Heart left ventricle (tissue), 16 donors: Measurements from ENCODE around the gene DHRS1. TPM values are rescaled to one million over a fixed set of nuclear protein-coding genes. Genes with fewer than 3 reads are reported as not detected.

Experiments
- ATAC-seq, 4 donors: fragments of 200-7000 bp; cut with Tn5 transposase; one replicate each; pipeline ENCODE4 v1.9.1; 2020 to 2022; ENCODE audit warnings: moderate library complexity in 4 of 4, mild to moderate bottlenecking in 3 of 4, moderate number of reproducible peaks in 1 of 4
- DNase-seq, 5 donors: peaks; one replicate each; pipeline ENCODE4 v3.0.0-alpha.2; 2020
- H3K27ac ChIP-seq, 12 donors: fragments of 200-600 bp; sonication (generic) in 4 of 12; one replicate each; pipeline versions ENCODE4 v1.5.0 to v1.8.0; 2016 to 2022; ENCODE audit warnings: mild to moderate bottlenecking in 2 of 12
- H3K27me3 ChIP-seq, 9 donors: fragments of 200-600 bp; sonication (generic) in 2 of 9; one replicate each; pipeline versions ENCODE4 v1.5.1 to v1.8.0; 2016 to 2022; ENCODE audit warnings: mild to moderate bottlenecking in 3 of 9
- H3K36me3 ChIP-seq, 9 donors: fragments of 200-600 bp; sonication (generic) in 2 of 9; one replicate each; pipeline versions ENCODE4 v1.5.0 to v1.8.0; 2018 to 2022; ENCODE audit warnings: mild to moderate bottlenecking in 2 of 9
- H3K4me1 ChIP-seq, 12 donors: fragments of 200-600 bp; sonication (generic) in 4 of 12; one replicate each; pipeline versions ENCODE4 v1.5.0 to v1.8.0; 2016 to 2022; ENCODE audit warnings: mild to moderate bottlenecking in 3 of 12
- H3K4me3 ChIP-seq, 12 donors: fragments of 200-600 bp; sonication (generic) in 4 of 12; one replicate each; pipeline versions ENCODE4 v1.5.0 to v1.8.0; 2017 to 2022; ENCODE audit warnings: mild to moderate bottlenecking in 9 of 12, moderate library complexity in 4 of 12
- H3K9me3 ChIP-seq, 12 donors: fragments of 200-600 bp; sonication (generic) in 4 of 12; one replicate each; pipeline versions ENCODE4 v1.5.0 to v1.8.0; 2016 to 2022; ENCODE audit warnings: mild to moderate bottlenecking in 1 of 12
- CTCF ChIP-seq, 12 donors: fragments of 200-600 bp; sonication (generic) in 4 of 12; IDR thresholded peaks; one replicate each; pipeline versions ENCODE4 v1.5.0 to v1.8.0; 2018 to 2022; ENCODE audit warnings: antibody characterized with exemption in 12 of 12, mild to moderate bottlenecking in 5 of 12
- POLR2A ChIP-seq, 2 donors: fragments of 450-650 bp; IDR thresholded peaks; one replicate each; pipeline ENCODE4 v1.6.1; 2017; ENCODE audit warnings: antibody characterized with exemption in 2 of 2, mild to moderate bottlenecking in 2 of 2, moderate library complexity in 2 of 2
- WGBS, 4 donors: extraction: QIAGEN DNeasy Blood & Tissue Kit in 2 of 4; methylation state at CpG; one replicate each; pipeline versions ENCODE4 v1.1.5 to v1.1.7; 2013 to 2018; 5-methylcytosine and 5-hydroxymethylcytosine counted together
- intact Hi-C, 10 donors: fragments of 100-400 bp; cut with DNase I; formaldehyde crosslinking; loops; one replicate each; pipeline versions ENCODE4 v1.11.1 to v1.14.2; 2022
- polyA plus RNA-seq, 2 donors: library from polyadenylated mRNA; stranded (reverse); fragments of 200-250 nt; gene quantifications; one replicate each; pipeline ENCODE4 v1.2.3, GENCODE V29; 2013
- total RNA-seq, 9 donors: library from RNA; depleted of rRNA in 2 of 9; stranded (reverse); fragments of >200 nt in 2 of 9; fragmentation: NEBNext Ultra II Directional in 3 of 9; extraction: Animal tissue kit (Norgen Biotek cat#: 25700) in 3 of 9; gene quantifications; one replicate each; pipeline versions ENCODE4 v1.1.0 to v1.2.4, GENCODE V29; 2016 to 2023
- donor health status: ischemic (EF 13 %, LVEDD 7.1; RV severe dilation, severe dysfunction).
- donor health status: healthy with polysubstance abuse.
- donor health status: DM: no; HTN: yes; CAD: no.
- donor health status: DM: no; HTN: no; CAD: no.
- donor health status: ischemic (EF 25% LVEDD 6.9; RV normal size, moderate dysfunction).
- donor health status: ischemic (EF 25% LVEDD 5.7; RV mildly dilated, moderate dysfunction).
- donor health status: healthy.
- donor health status: DM: yes; HTN: yes; CAD: no.
- donor health status: ischemic (EF 35%, LVEDD 5.7; RV mildly dilated, moderate dysfunction).
- donor health status: nonischemic (EF 11% LVEDD 7.7; RV severe dilation, severe dysfunction).
- donor health status: DM: yes; HTN: yes; CAD: no.
- donor health status: PGD.
- donor health status: ischemic (EF 29% LVEDD 5.4; RV normal size, mild dysfunction).
- donor health status: nonischemic (EF 23%, LVEDD 6.1; RV moderate dilation, normal function).

Gene DHRS1
- total and polyA plus RNA-seq, 11 donors = 5.5 to 18.1 (median 10.7) TPM

DNA sequence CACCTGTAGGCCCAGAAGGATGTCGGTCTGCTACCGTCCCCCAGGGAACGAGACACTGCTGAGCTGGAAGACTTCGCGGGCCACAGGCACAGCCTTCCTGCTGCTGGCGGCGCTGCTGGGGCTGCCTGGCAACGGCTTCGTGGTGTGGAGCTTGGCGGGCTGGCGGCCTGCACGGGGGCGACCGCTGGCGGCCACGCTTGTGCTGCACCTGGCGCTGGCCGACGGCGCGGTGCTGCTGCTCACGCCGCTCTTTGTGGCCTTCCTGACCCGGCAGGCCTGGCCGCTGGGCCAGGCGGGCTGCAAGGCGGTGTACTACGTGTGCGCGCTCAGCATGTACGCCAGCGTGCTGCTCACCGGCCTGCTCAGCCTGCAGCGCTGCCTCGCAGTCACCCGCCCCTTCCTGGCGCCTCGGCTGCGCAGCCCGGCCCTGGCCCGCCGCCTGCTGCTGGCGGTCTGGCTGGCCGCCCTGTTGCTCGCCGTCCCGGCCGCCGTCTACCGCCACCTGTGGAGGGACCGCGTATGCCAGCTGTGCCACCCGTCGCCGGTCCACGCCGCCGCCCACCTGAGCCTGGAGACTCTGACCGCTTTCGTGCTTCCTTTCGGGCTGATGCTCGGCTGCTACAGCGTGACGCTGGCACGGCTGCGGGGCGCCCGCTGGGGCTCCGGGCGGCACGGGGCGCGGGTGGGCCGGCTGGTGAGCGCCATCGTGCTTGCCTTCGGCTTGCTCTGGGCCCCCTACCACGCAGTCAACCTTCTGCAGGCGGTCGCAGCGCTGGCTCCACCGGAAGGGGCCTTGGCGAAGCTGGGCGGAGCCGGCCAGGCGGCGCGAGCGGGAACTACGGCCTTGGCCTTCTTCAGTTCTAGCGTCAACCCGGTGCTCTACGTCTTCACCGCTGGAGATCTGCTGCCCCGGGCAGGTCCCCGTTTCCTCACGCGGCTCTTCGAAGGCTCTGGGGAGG lies 11.3 kb upstream of the DHRS1 start, which contains the start of gene LTB4R:
Gene LTB4R, plus strand, starts transcription at position 857 of the 959 bp plus-strand sequence. CDS start 4,150 bp downstream, outside the sequence.
- Histone ChIP-seq H3K36me3 (peaks cover 0 to 20% (median 14%) of the 10 kb centered on the region in 9 donors), H3K27ac (peak within 1 kb of the TSS; percentile 74 to 92 (median 88)), H3K4me1 (peaks cover 11 to 83% (median 48%) of the 10 kb centered on the region in 12 donors), H3K27me3 (peaks cover 0 to 3% (median 0%) of the 10 kb centered on the region in 9 donors), H3K4me3 (peak within 1 kb of the TSS; percentile 25 to 81 (median 63)), H3K9me3 (no peaks in the 10 kb centered on the region)
- TF ChIP-seq POLR2A (IDR thresholded peaks at IDR 0.05) (peak in 1 of 2 donors; percentile 44), CTCF (IDR thresholded peaks at IDR 0.05) (peak; percentile 10 to 63 (median 46))
- ATAC-seq (peak; percentile 62 to 87 (median 82)), DNase-seq (peak; percentile 78 to 91 (median 85))
- WGBS, 4 donors = 5 to 28% (median 10%) methylated on average over 31 to 99 of the region's 99 CpGs
- intact Hi-C loops = loop anchor here in 1 of 10 donors (5.0 kb wide), 1 partner anchor 126 kb away; no protein-coding TSS in a partner anchor

DNA sequence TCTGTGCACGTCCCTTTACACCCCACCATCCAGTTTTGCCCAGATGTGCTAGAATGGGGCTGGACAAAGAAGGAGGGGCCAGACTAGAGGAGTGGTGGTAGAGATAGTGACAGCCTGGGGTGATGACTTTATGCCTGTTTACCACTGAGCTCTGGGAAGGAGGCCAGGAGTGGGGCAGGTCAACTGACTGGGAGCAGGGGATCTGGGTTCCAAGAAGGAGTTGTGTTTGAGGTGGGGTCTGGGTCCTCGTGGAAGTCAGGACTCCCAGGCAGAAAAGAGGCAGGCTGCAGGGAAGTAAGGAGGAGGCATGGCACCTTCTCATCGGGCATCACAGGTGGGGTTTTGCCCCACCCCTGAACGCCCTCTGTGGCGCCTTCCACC lies 10.7 kb upstream of the DHRS1 start:
- peaks cover 0 to 27% (median 21%) of the 10 kb centered on the region in 9 donors for H3K36me3 ChIP-seq
- 30 to 35% (median 32%) methylated on average over 4 to 5 of the region's 5 CpGs for WGBS, 4 donors
- peaks cover 9 to 77% (median 45%) of the 10 kb centered on the region in 12 donors for H3K4me1 ChIP-seq
- intact Hi-C loops = loop anchor here in 1 of 10 donors (5.0 kb wide), 1 partner anchor 127 kb away; no protein-coding TSS in a partner anchor
- no peaks in the 10 kb centered on the region for H3K27me3 ChIP-seq
- DNase-seq (no peak), ATAC-seq (no peak)
- H3K4me3 ChIP-seq = peak overlapping the region; percentile 25 to 81 (median 63)
- peak overlapping the region; percentile 74 to 92 (median 88) for H3K27ac ChIP-seq
- TF ChIP-seq CTCF (IDR thresholded peaks at IDR 0.05) (no peak), POLR2A (IDR thresholded peaks at IDR 0.05) (no peak)
- no peaks in the 10 kb centered on the region for H3K9me3 ChIP-seq

GRCh38 chr14:24309538-24310264 lies 10.1 kb upstream of the DHRS1 start, which contains the start of gene LTB4R2:
Gene LTB4R2, plus strand, starts transcription at chr14:24310140. Its CDS starts 525 bp downstream, at chr14:24310665.
- ATAC-seq (no peak), DNase-seq (no peak)
- H3K27ac ChIP-seq = peak within 1 kb of the TSS; percentile 74 to 92 (median 88)
- H3K4me3 ChIP-seq = peak within 1 kb of the TSS; percentile 25 to 81 (median 63)
- H3K36me3 ChIP-seq = peaks cover 0 to 32% (median 27%) of the 10 kb centered on the region in 9 donors
- no peaks in the 10 kb centered on the region for H3K9me3 ChIP-seq
- 68 to 79% (median 73%) methylated on average over 5 of the region's 5 CpGs for WGBS, 4 donors
- intact Hi-C loops = loop anchor here in 1 of 10 donors (5.0 kb wide), 1 partner anchor 128 kb away; no protein-coding TSS in a partner anchor
- TF ChIP-seq POLR2A (IDR thresholded peaks at IDR 0.05) = no peak
- no peak for TF ChIP-seq CTCF (IDR thresholded peaks at IDR 0.05)
- H3K27me3 ChIP-seq = no peaks in the 10 kb centered on the region
- peaks cover 9 to 71% (median 44%) of the 10 kb centered on the region in 12 donors for H3K4me1 ChIP-seq
